GM23248 (cell line): ENCODE data around the gene LRBA. TPM values are rescaled to one million over a fixed set of nuclear protein-coding genes. Genes with fewer than 3 reads are reported as not detected.

ENCODE experiments used
- DNase-seq: peaks from one replicate; pipeline ENCODE4 v3.0.0-alpha.2; 2015
- H2AFZ ChIP-seq: fragments of 200-600 bp; sonication (generic); 2 replicates; pipeline ENCODE4 v1.6.1; 2016; ENCODE audit warnings: antibody characterized with exemption
- H3F3A ChIP-seq: fragments of 200-600 bp; sonication (generic); 2 replicates; pipeline ENCODE4 v1.6.1; 2016; ENCODE audit warnings: mild to moderate bottlenecking, antibody characterized with exemption, mixed run types; ENCODE audit not compliant: insufficient read depth
- H3K27ac ChIP-seq: fragments of 200-600 bp; sonication (generic); 2 replicates; pipeline ENCODE4 v1.5.1; 2016; ENCODE audit warnings: mild to moderate bottlenecking
- H3K27me3 ChIP-seq: fragments of 200-600 bp; sonication (generic); replicated peaks from 2 replicates; pipeline ENCODE4 v1.6.1; 2016; ENCODE audit warnings: mild to moderate bottlenecking; ENCODE audit not compliant: insufficient read depth
- H3K36me3 ChIP-seq: fragments of 200-600 bp; sonication (generic); 2 replicates; pipeline ENCODE4 v1.6.1; 2016; ENCODE audit warnings: low read depth, mild to moderate bottlenecking
- H3K4me1 ChIP-seq: fragments of 200-600 bp; sonication (generic); 2 replicates; pipeline ENCODE4 v1.6.1; 2016; ENCODE audit warnings: mild to moderate bottlenecking; ENCODE audit not compliant: insufficient read depth
- H3K4me2 ChIP-seq: fragments of 200-600 bp; sonication (generic); one replicate; pipeline ENCODE4 v1.6.1; 2016; ENCODE audit warnings: mild to moderate bottlenecking; ENCODE audit not compliant: unreplicated experiment
- H3K4me3 ChIP-seq: fragments of 200-600 bp; sonication (generic); 2 replicates; pipeline ENCODE4 v1.5.1; 2016; ENCODE audit warnings: mild to moderate bottlenecking
- H3K79me2 ChIP-seq: fragments of 200-600 bp; sonication (generic); 2 replicates; pipeline ENCODE4 v1.6.1; 2016; ENCODE audit warnings: mild to moderate bottlenecking; ENCODE audit not compliant: insufficient read depth
- H3K9ac ChIP-seq: fragments of 200-600 bp; sonication (generic); 2 replicates; pipeline ENCODE4 v1.6.1; 2016; ENCODE audit warnings: mild to moderate bottlenecking
- H3K9me2 ChIP-seq: fragments of 200-600 bp; sonication (generic); 2 replicates; pipeline ENCODE4 v1.6.1; 2016; ENCODE audit warnings: mixed run types, mild to moderate bottlenecking, moderate library complexity; ENCODE audit not compliant: insufficient read depth
- H3K9me3 ChIP-seq: fragments of 200-600 bp; sonication (generic); one replicate; pipeline ENCODE4 v1.6.1; 2017; ENCODE audit warnings: low read depth
- H4K20me1 ChIP-seq: fragments of 200-600 bp; sonication (generic); 2 replicates; pipeline ENCODE4 v1.6.0; 2016; ENCODE audit not compliant: insufficient read depth
- EZH2 ChIP-seq: fragments of 200-600 bp; sonication (generic); IDR thresholded peaks from 2 replicates; pipeline ENCODE4 v1.6.1; 2018; ENCODE audit warnings: antibody characterized with exemption, mild to moderate bottlenecking; ENCODE audit not compliant: insufficient read depth, poor library complexity, severe bottlenecking
- EZH2phosphoT487 ChIP-seq: fragments of 200-600 bp; sonication (generic); IDR thresholded peaks from 2 replicates; pipeline ENCODE4 v1.6.1; 2018; ENCODE audit warnings: antibody characterized with exemption, moderate library complexity, mild to moderate bottlenecking, low read depth; ENCODE audit not compliant: insufficient read depth
- WGBS, 2 experiments: methylation state at CpG; one replicate each; pipeline ENCODE4 v1.1.6; 2015 to 2017; ENCODE audit warnings: low lambda C conversion rate in 2 of 2, low coverage in 1 of 2; ENCODE audit errors: missing lambda C conversion rate in 2 of 2; 5-methylcytosine and 5-hydroxymethylcytosine counted together
- in situ Hi-C: fragments of 300-500 bp; cut with MboI; formaldehyde crosslinking; loops from 2 replicates; pipeline ENCODE4 v1.15.0; 2020
- polyA plus RNA-seq: library from polyadenylated mRNA; unstranded; fragments of >200 nt; fragmentation: Nextera tagmentation; extraction: Ambion mirVana; gene quantifications from 2 replicates; pipeline ENCODE4 v1.2.1, GENCODE V29; 2016
- total RNA-seq: library from RNA; depleted of rRNA; stranded (reverse); fragments of >200 nt; shearing (Covaris generic); gene quantifications from 2 replicates; pipeline ENCODE4 v1.2.3, GENCODE V29; 2014

LRBA gene
- total and polyA plus RNA-seq, 2 experiments from 2014 or later = 6.6 to 17.8 TPM

DNA sequence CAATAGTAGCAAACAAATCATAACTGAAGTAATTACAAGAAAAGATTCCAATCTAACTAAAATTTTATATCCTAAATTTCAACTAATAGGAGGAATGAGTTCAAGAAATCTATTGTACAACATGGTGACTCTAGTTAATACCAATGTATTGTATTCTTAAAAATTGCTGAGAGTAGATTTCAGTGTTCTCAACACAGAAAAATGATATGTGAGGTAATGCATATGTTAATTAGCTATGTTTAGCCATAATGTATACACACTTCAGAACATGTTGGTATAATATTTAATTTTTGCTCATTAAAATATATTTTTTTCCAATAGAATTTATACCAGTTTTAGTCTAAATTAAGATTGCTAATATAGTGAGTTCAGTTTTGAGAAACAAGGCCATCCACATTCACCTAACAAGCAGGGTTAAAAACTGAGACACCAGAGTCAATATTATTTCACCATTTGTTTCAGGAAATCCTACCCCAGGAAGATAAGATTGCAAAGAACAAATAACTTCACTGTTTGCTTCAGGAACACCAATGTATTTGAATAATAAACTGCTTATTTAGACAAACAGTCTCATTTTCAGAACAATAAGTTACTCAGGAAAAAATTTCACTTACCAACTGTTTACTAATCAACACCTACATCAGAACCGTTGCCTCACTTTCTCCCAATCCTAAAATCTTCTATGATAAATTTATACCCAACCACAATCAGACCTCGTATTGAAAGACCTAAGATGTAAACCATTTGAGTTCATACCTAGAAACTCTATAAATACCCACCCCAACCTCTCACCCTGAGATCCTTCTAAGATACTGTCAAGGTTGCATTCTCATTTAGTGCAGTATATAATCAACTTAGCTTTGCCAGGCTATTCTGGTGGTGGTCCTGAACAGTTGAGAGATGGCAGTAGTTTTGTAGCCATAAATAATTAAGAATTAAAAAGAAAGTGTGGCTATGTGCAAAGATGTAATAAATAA is 300.3 kb downstream of the LRBA start:
- Histone ChIP-seq H3K27ac (no peak overlapping the region), H3K4me2 (no peak overlapping the region), H3K9me2 (no peaks in the 10 kb centered on the region), H3K36me3 (no peaks in the 10 kb centered on the region), H3K4me3 (no peak overlapping the region), H3K79me2 (no peaks in the 10 kb centered on the region), H3K4me1 (no peaks in the 10 kb centered on the region), H4K20me1 (no peaks in the 10 kb centered on the region), H3F3A (no peaks in the 10 kb centered on the region), H3K27me3 (no peaks in the 10 kb centered on the region), H3K9me3 (no peaks in the 10 kb centered on the region), H3K9ac (no peak overlapping the region), H2AFZ (no peak overlapping the region)
- no peak for DNase-seq
- in situ Hi-C loops = no loop called here
- TF ChIP-seq EZH2 (no peak), EZH2phosphoT487 (no peak)
- WGBS, 2 experiments = 76 to 86% methylated on average over 2 of the region's 2 CpGs

DNA sequence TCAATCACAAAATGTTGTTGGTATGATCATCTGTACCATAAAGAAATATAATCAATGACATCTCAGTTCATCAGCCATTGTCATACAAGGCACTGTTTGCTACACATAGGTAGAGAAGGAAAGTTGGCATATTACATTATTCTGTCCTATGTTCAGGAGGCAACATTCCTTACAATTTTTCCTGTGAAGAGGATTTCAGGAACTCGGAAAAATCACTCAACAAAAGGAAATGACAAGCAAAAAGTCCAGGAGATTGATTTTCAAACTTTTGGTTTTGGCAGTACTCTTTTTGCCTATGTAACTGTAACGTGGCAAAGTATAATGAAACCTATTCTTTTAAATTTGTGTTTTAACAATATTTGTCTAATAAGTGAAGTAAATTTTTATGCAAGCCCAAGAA is 301.8 kb downstream of the LRBA start:
- H3K4me1 ChIP-seq = no peaks in the 10 kb centered on the region
- H3K79me2 ChIP-seq = no peaks in the 10 kb centered on the region
- H3K36me3 ChIP-seq = no peaks in the 10 kb centered on the region
- TF ChIP-seq EZH2phosphoT487 (no peak), EZH2 (no peak)
- H3K27ac ChIP-seq = no peak overlapping the region
- no peak overlapping the region for H2AFZ ChIP-seq
- H4K20me1 ChIP-seq = no peaks in the 10 kb centered on the region
- no peak overlapping the region for H3K4me3 ChIP-seq
- H3F3A ChIP-seq = no peaks in the 10 kb centered on the region
- no peaks in the 10 kb centered on the region for H3K9me3 ChIP-seq
- H3K9ac ChIP-seq = no peak overlapping the region
- no peaks in the 10 kb centered on the region for H3K27me3 ChIP-seq
- no peak overlapping the region for H3K4me2 ChIP-seq
- DNase-seq = no peak
- no peaks in the 10 kb centered on the region for H3K9me2 ChIP-seq
- in situ Hi-C loops = no loop called here
- WGBS, 2 experiments = 84 to 85% methylated on average over 2 of the region's 2 CpGs

DNA sequence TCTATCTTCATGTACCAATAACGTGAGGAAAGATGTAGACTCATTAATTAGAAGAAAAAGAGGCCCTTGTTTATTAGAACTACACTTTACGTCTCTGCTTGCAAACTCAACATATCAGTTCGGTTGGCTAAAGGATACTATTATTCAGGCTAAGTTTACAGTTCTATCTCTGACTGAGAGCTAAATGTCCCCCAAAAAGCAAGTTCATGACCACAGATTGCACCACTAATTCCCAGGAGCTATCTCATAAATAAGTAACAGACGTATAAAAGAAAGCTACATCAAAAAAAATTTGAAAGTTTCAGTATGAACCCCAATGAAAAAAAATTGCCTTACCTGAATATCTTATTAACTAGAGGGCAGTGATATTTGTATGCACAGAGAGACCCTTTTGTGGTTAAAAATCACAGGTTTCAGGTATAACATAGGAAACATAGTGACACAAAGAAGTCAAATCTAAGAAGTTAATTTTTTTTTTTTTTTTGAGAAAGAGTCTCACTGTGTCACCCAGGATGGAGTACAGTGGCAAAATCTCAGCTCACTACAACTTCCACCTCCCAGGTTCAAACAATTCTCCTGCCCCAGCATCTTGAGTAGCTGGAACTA is 304.2 kb downstream of the LRBA start:
- H3K4me1 ChIP-seq = no peaks in the 10 kb centered on the region
- TF ChIP-seq EZH2phosphoT487 (no peak), EZH2 (no peak)
- WGBS, 2 experiments = 89 to 90% methylated on average over 4 of the region's 4 CpGs
- no peak overlapping the region for H2AFZ ChIP-seq
- no peaks in the 10 kb centered on the region for H3K36me3 ChIP-seq
- no peaks in the 10 kb centered on the region for H3K79me2 ChIP-seq
- in situ Hi-C loops = no loop called here
- no peak for DNase-seq
- no peaks in the 10 kb centered on the region for H3F3A ChIP-seq
- no peaks in the 10 kb centered on the region for H3K9me2 ChIP-seq
- no peaks in the 10 kb centered on the region for H3K27me3 ChIP-seq
- no peak overlapping the region for H3K4me3 ChIP-seq
- no peaks in the 10 kb centered on the region for H3K9me3 ChIP-seq
- no peak overlapping the region for H3K27ac ChIP-seq
- no peak overlapping the region for H3K9ac ChIP-seq
- H4K20me1 ChIP-seq = no peaks in the 10 kb centered on the region
- H3K4me2 ChIP-seq = no peak overlapping the region

DNA sequence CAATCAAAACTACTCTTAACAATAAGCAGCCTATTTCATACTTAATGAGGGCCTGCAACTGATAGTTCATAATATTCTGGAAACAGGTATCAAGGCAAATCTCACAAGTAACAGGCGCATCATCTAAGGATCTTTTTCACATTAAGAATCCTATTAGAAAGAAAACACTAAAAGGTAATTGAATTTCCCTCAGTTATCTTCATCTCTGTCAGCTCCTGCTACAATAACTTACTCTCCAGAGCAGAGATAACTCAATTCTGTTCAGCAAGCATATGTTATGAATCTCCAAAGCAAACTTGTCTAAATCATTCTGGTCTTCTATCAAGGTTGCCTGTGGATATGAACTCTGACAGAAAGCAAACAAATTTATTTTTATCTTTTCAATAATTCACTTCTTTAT is 307.1 kb downstream of the LRBA start:
- Histone ChIP-seq H4K20me1 (no peaks in the 10 kb centered on the region), H3K4me1 (no peaks in the 10 kb centered on the region), H3K9ac (no peak overlapping the region), H3K27ac (no peak overlapping the region), H3K36me3 (no peaks in the 10 kb centered on the region), H3K9me3 (no peaks in the 10 kb centered on the region), H3K79me2 (no peaks in the 10 kb centered on the region), H3K4me3 (no peak overlapping the region), H3K4me2 (no peak overlapping the region), H3K27me3 (no peaks in the 10 kb centered on the region), H3K9me2 (no peaks in the 10 kb centered on the region), H2AFZ (no peak overlapping the region), H3F3A (no peaks in the 10 kb centered on the region)
- DNase-seq = no peak
- in situ Hi-C loops = no loop called here
- WGBS, 2 experiments = 98 to 100% methylated on average over 1 of the region's 1 CpG
- TF ChIP-seq EZH2phosphoT487 (no peak), EZH2 (no peak)
